ENCODE measurements around the gene MST1.

The MST1 gene

GRCh38 chr3:49638445-49638844 is 50.8 kb downstream of the MST1 start:
- TF ChIP-seq, protein P1, sequence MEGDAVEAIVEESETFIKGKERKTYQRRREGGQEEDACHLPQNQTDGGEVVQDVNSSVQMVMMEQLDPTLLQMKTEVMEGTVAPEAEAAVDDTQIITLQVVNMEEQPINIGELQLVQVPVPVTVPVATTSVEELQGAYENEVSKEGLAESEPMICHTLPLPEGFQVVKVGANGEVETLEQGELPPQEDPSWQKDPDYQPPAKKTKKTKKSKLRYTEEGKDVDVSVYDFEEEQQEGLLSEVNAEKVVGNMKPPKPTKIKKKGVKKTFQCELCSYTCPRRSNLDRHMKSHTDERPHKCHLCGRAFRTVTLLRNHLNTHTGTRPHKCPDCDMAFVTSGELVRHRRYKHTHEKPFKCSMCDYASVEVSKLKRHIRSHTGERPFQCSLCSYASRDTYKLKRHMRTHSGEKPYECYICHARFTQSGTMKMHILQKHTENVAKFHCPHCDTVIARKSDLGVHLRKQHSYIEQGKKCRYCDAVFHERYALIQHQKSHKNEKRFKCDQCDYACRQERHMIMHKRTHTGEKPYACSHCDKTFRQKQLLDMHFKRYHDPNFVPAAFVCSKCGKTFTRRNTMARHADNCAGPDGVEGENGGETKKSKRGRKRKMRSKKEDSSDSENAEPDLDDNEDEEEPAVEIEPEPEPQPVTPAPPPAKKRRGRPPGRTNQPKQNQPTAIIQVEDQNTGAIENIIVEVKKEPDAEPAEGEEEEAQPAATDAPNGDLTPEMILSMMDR (IDR thresholded peaks at IDR 0.05; ENCODE audit: extremely low read depth, missing control alignments): no peak
- no peak for DNase-seq (ENCODE audit: low spot score)

GRCh38 chr3:49636883-49637609 is 52.2 kb downstream of the MST1 start:
- TF ChIP-seq, protein P1 (IDR thresholded peaks at IDR 0.05; ENCODE audit: extremely low read depth, missing control alignments): no peak
- no peak for DNase-seq (ENCODE audit: low spot score)

DNA sequence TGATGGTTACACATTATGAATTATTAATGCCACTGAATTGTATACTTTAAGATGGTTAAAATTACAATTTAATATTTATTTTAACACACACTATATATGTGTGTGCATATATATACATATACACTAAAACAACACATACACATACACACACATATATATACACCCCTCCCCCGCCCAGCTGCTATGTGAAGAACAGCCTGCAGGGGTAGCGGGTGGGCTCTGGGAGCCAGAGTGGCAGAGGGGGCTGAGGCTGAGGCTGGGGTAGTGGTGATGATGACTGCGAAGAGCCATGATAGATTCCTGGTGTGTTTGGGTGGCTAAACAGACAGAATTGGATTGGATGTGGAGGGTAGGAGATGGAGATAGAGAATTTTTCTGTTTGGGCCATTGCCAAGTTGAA is 54.5 kb downstream of the MST1 start:
- no peak for DNase-seq (ENCODE audit: low spot score)
- TF ChIP-seq, protein P1 (IDR thresholded peaks at IDR 0.05; ENCODE audit: extremely low read depth, missing control alignments): no peak
